GM23338 (cell line): ENCODE data around the gene RSBN1L. TPM values are rescaled to one million over a fixed set of nuclear protein-coding genes. Genes with fewer than 3 reads are reported as not detected.

ENCODE experiments used
- ATAC-seq: fragments of 200-7000 bp; cut with Tn5 transposase; 3 replicates; pipeline ENCODE4 v1.9.1; 2020
- DNase-seq: peaks from one replicate; pipeline ENCODE4 v3.0.0-alpha.2; 2015; ENCODE audit warnings: low spot score
- H2AFZ ChIP-seq: fragments of 200-600 bp; sonication (generic); 2 replicates; pipeline ENCODE4 v1.8.0; 2016; ENCODE audit warnings: antibody characterized with exemption, mild to moderate bottlenecking, moderate library complexity
- H3F3A ChIP-seq: fragments of 200-600 bp; sonication (generic); replicated peaks from 2 replicates; pipeline ENCODE4 v1.8.0; 2017; ENCODE audit warnings: antibody characterized with exemption, mixed run types, low read depth
- H3K27ac ChIP-seq: fragments of 200-600 bp; sonication (generic); 2 replicates; pipeline ENCODE4 v1.6.1; 2016; ENCODE audit warnings: low read depth
- H3K27me3 ChIP-seq: fragments of 200-600 bp; sonication (generic); 2 replicates; pipeline ENCODE4 v1.8.0; 2016; ENCODE audit warnings: mild to moderate bottlenecking, mixed run types, moderate library complexity; ENCODE audit not compliant: insufficient read depth
- H3K36me3 ChIP-seq: fragments of 200-600 bp; sonication (generic); 2 replicates; pipeline ENCODE4 v1.8.0; 2016; ENCODE audit warnings: mild to moderate bottlenecking; ENCODE audit not compliant: insufficient read depth
- H3K4me1 ChIP-seq: fragments of 200-600 bp; sonication (generic); 2 replicates; pipeline ENCODE4 v1.8.0; 2016; ENCODE audit warnings: mild to moderate bottlenecking, moderate library complexity; ENCODE audit not compliant: insufficient read depth
- H3K4me2 ChIP-seq: fragments of 200-600 bp; sonication (generic); 2 replicates; pipeline ENCODE4 v1.7.1; 2017; ENCODE audit warnings: mixed run types
- H3K4me3 ChIP-seq: fragments of 200-600 bp; sonication (generic); 2 replicates; pipeline ENCODE4 v1.6.1; 2016; ENCODE audit warnings: mixed run types
- H3K79me2 ChIP-seq: fragments of 200-600 bp; sonication (generic); replicated peaks from 2 replicates; pipeline ENCODE4 v1.8.0; 2017; ENCODE audit warnings: mild to moderate bottlenecking; ENCODE audit not compliant: insufficient read depth
- H3K9me2 ChIP-seq: fragments of 200-600 bp; sonication (generic); 2 replicates; pipeline ENCODE4 v1.8.0; 2017; ENCODE audit not compliant: insufficient read depth
- H4K20me1 ChIP-seq: fragments of 200-600 bp; sonication (generic); replicated peaks from 2 replicates; pipeline ENCODE4 v1.8.0; 2017; ENCODE audit warnings: mild to moderate bottlenecking; ENCODE audit not compliant: insufficient read depth
- H3K27ac Mint-ChIP-seq: 2 replicates; pipeline ENCODE4 v1.8.0; 2020; ENCODE audit warnings: inconsistent platforms, mild to moderate bottlenecking, moderate library complexity, mixed read lengths
- H3K27me3 Mint-ChIP-seq: 3 replicates; pipeline ENCODE4 v1.8.0; 2022; ENCODE audit warnings: low read depth, mild to moderate bottlenecking, moderate library complexity, mixed read lengths, inconsistent platforms; ENCODE audit not compliant: insufficient read depth, poor library complexity
- H3K36me3 Mint-ChIP-seq: 3 replicates; pipeline ENCODE4 v1.8.0; 2021; ENCODE audit warnings: low read depth, mild to moderate bottlenecking, inconsistent platforms, moderate library complexity, mixed read lengths
- H3K4me1 Mint-ChIP-seq: 3 replicates; pipeline ENCODE4 v1.8.0; 2020; ENCODE audit warnings: mild to moderate bottlenecking, inconsistent platforms, mixed read lengths
- H3K4me3 Mint-ChIP-seq: 3 replicates; pipeline ENCODE4 v1.8.0; 2021; ENCODE audit warnings: moderate library complexity, mild to moderate bottlenecking, inconsistent platforms, mixed read lengths
- H3K9me3 Mint-ChIP-seq: 3 replicates; pipeline ENCODE4 v1.8.0; 2020; ENCODE audit warnings: moderate library complexity, mild to moderate bottlenecking, inconsistent platforms, mixed read lengths
- CREB1 ChIP-seq: fragments of 250-450 bp; sonication (Bioruptor Pico); IDR thresholded peaks from 2 replicates; pipeline ENCODE4 v1.5.0; 2020; ENCODE audit warnings: low read depth, mild to moderate bottlenecking, moderate library complexity
- EZH2 ChIP-seq: fragments of 200-600 bp; sonication (generic); IDR thresholded peaks from one replicate; pipeline ENCODE4 v1.8.0; 2017; ENCODE audit warnings: antibody characterized with exemption, mild to moderate bottlenecking, low read depth; ENCODE audit not compliant: unreplicated experiment
- JUNB ChIP-seq: IDR thresholded peaks from one replicate; pipeline ENCODE4 v1.6.1; 2016; ENCODE audit warnings: antibody characterized with exemption; ENCODE audit not compliant: unreplicated experiment
- NANOG ChIP-seq: IDR thresholded peaks from 2 replicates; pipeline ENCODE4 v1.6.1; 2016; ENCODE audit warnings: antibody characterized with exemption, borderline replicate concordance
- POLR2AphosphoS5 ChIP-seq: IDR thresholded peaks from 2 replicates; pipeline ENCODE4 v1.6.1; 2016; ENCODE audit warnings: antibody characterized with exemption, low read depth
- STAT1 ChIP-seq: IDR thresholded peaks from one replicate; pipeline ENCODE4 v1.6.1; 2016; ENCODE audit warnings: antibody characterized with exemption; ENCODE audit not compliant: unreplicated experiment
- ZNF114 ChIP-seq: fragments of 250-450 bp; sonication (Bioruptor Pico); IDR thresholded peaks from 2 replicates; pipeline ENCODE4 v1.5.0; 2020; ENCODE audit warnings: mild to moderate bottlenecking, moderate library complexity
- ZNF331 ChIP-seq: fragments of 250-450 bp; sonication (Bioruptor Pico); IDR thresholded peaks from 2 replicates; pipeline ENCODE4 v1.5.0; 2020; ENCODE audit warnings: low read depth, mild to moderate bottlenecking, moderate library complexity
- polyA plus RNA-seq: library from polyadenylated mRNA; unstranded; fragments of >200 nt; fragmentation: Nextera tagmentation; extraction: Ambion mirVana; gene quantifications from 2 replicates; pipeline ENCODE4 v1.2.1, GENCODE V29; 2016
- total RNA-seq: library from RNA; depleted of rRNA; stranded (reverse); fragments of >200 nt; shearing (Covaris generic); gene quantifications from 2 replicates; pipeline ENCODE4 v1.2.3, GENCODE V29; 2014
- TF ChIP-seq, protein P1 (sequence below): IDR thresholded peaks from 2 replicates; pipeline ENCODE4 v1.6.1; 2016; ENCODE audit warnings: antibody characterized with exemption
- TF ChIP-seq, protein P2 (sequence below): IDR thresholded peaks from one replicate; pipeline ENCODE4 v1.6.1; 2018; ENCODE audit warnings: antibody characterized with exemption; ENCODE audit not compliant: unreplicated experiment
- TF ChIP-seq, protein P3 (sequence below), 2 experiments: fragments of 200-600 bp in 1 of 2; sonication (generic) in 1 of 2; conservative IDR thresholded peaks; 2 replicates each; pipeline versions ENCODE4 v1.5.1 to v1.6.1; 2016 to 2017; ENCODE audit warnings: antibody characterized with exemption in 2 of 2, low read depth in 2 of 2, mild to moderate bottlenecking in 2 of 2, moderate library complexity in 1 of 2

The RSBN1L gene
- total and polyA plus RNA-seq, 2 experiments from 2014 or later = 9.7 to 19.7 TPM

GRCh38 chr7:77826300-77826699 is 130.0 kb downstream of the RSBN1L start:
- peaks cover 4% of the 10 kb centered on the region for H3K27me3 Mint-ChIP-seq
- Histone ChIP-seq H3K79me2 (peaks cover 24% of the 10 kb centered on the region), H4K20me1 (no peaks in the 10 kb centered on the region)

GRCh38 chr7:77827999-77828398 is 131.7 kb downstream of the RSBN1L start:
- ATAC-seq (no peak), DNase-seq (no peak)
- no peaks in the 10 kb centered on the region for H4K20me1 ChIP-seq
- H3K4me3 ChIP-seq = no peak overlapping the region
- no peaks in the 10 kb centered on the region; the same call in 1 of the 2 replicates for H3K4me1 ChIP-seq
- no peaks in the 10 kb centered on the region for H3K36me3 ChIP-seq
- no peaks in the 10 kb centered on the region for H3K27me3 ChIP-seq
- H3K27ac Mint-ChIP-seq = no peak overlapping the region
- no peak overlapping the region for H3K4me3 Mint-ChIP-seq
- H3K4me2 ChIP-seq = no peak overlapping the region
- H3K36me3 Mint-ChIP-seq = peaks cover 3% of the 10 kb centered on the region; the same call in 1 of the 3 replicates
- no peak overlapping the region for H2AFZ ChIP-seq
- peaks cover 2% of the 10 kb centered on the region; the same call in 1 of the 3 replicates for H3K4me1 Mint-ChIP-seq
- H3K27ac ChIP-seq = no peak overlapping the region
- no peaks in the 10 kb centered on the region for H3K9me2 ChIP-seq
- H3F3A ChIP-seq = no peaks in the 10 kb centered on the region
- peaks cover 6% of the 10 kb centered on the region; the same call in 2 of the 3 replicates for H3K9me3 Mint-ChIP-seq
- H3K79me2 ChIP-seq = peaks cover 23% of the 10 kb centered on the region; the same call in 1 of the 2 replicates
- no peaks in the 10 kb centered on the region for H3K27me3 Mint-ChIP-seq
- TF ChIP-seq CREB1 (no peak), ZNF331 (no peak), NANOG (no peak), ZNF114 (CRISPR knock-in tag) (no peak), JUNB (no peak), POLR2AphosphoS5 (no peak), STAT1 (no peak), EZH2 (no peak)
- TF ChIP-seq, protein P1, sequence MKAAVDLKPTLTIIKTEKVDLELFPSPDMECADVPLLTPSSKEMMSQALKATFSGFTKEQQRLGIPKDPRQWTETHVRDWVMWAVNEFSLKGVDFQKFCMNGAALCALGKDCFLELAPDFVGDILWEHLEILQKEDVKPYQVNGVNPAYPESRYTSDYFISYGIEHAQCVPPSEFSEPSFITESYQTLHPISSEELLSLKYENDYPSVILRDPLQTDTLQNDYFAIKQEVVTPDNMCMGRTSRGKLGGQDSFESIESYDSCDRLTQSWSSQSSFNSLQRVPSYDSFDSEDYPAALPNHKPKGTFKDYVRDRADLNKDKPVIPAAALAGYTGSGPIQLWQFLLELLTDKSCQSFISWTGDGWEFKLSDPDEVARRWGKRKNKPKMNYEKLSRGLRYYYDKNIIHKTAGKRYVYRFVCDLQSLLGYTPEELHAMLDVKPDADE = no peak
- TF ChIP-seq, protein P2, sequence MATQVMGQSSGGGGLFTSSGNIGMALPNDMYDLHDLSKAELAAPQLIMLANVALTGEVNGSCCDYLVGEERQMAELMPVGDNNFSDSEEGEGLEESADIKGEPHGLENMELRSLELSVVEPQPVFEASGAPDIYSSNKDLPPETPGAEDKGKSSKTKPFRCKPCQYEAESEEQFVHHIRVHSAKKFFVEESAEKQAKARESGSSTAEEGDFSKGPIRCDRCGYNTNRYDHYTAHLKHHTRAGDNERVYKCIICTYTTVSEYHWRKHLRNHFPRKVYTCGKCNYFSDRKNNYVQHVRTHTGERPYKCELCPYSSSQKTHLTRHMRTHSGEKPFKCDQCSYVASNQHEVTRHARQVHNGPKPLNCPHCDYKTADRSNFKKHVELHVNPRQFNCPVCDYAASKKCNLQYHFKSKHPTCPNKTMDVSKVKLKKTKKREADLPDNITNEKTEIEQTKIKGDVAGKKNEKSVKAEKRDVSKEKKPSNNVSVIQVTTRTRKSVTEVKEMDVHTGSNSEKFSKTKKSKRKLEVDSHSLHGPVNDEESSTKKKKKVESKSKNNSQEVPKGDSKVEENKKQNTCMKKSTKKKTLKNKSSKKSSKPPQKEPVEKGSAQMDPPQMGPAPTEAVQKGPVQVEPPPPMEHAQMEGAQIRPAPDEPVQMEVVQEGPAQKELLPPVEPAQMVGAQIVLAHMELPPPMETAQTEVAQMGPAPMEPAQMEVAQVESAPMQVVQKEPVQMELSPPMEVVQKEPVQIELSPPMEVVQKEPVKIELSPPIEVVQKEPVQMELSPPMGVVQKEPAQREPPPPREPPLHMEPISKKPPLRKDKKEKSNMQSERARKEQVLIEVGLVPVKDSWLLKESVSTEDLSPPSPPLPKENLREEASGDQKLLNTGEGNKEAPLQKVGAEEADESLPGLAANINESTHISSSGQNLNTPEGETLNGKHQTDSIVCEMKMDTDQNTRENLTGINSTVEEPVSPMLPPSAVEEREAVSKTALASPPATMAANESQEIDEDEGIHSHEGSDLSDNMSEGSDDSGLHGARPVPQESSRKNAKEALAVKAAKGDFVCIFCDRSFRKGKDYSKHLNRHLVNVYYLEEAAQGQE = no peak
- TF ChIP-seq, protein P3, sequence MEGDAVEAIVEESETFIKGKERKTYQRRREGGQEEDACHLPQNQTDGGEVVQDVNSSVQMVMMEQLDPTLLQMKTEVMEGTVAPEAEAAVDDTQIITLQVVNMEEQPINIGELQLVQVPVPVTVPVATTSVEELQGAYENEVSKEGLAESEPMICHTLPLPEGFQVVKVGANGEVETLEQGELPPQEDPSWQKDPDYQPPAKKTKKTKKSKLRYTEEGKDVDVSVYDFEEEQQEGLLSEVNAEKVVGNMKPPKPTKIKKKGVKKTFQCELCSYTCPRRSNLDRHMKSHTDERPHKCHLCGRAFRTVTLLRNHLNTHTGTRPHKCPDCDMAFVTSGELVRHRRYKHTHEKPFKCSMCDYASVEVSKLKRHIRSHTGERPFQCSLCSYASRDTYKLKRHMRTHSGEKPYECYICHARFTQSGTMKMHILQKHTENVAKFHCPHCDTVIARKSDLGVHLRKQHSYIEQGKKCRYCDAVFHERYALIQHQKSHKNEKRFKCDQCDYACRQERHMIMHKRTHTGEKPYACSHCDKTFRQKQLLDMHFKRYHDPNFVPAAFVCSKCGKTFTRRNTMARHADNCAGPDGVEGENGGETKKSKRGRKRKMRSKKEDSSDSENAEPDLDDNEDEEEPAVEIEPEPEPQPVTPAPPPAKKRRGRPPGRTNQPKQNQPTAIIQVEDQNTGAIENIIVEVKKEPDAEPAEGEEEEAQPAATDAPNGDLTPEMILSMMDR (conservative IDR thresholded peaks at IDR 0.05; ENCODE audit: low read depth in 2 of 2) = no peak

More at GRCh38 chr7:77826300-77826699, 130.0 kb downstream of the RSBN1L start:
- Histone ChIP-seq H2AFZ (no peak overlapping the region), H3K4me1 (no peaks in the 10 kb centered on the region; the same call in 1 of the 2 replicates), H3K36me3 (no peaks in the 10 kb centered on the region), H3K27me3 (no peaks in the 10 kb centered on the region), H3K9me2 (no peaks in the 10 kb centered on the region), H3F3A (no peaks in the 10 kb centered on the region), H3K4me3 (no peak overlapping the region), H3K27ac (no peak overlapping the region), H3K4me2 (no peak overlapping the region)
- DNase-seq (peak; percentile 32), ATAC-seq (no peak)
- H3K36me3 Mint-ChIP-seq = peaks cover 12% of the 10 kb centered on the region; the same call in 2 of the 3 replicates
- no peak overlapping the region for H3K27ac Mint-ChIP-seq
- no peak for TF ChIP-seq STAT1
- TF ChIP-seq, protein P2 = peak; percentile 69
- peaks cover 2% of the 10 kb centered on the region; the same call in 1 of the 3 replicates for H3K4me1 Mint-ChIP-seq
- no peak overlapping the region for H3K4me3 Mint-ChIP-seq
- peaks cover 20% of the 10 kb centered on the region for H3K9me3 Mint-ChIP-seq
